Fibroblast of gingiva (primary cell): ENCODE measurements around the gene MICAL2.

ENCODE experiments used
- DNase-seq: peaks from one replicate; pipeline ENCODE4 v3.0.0-alpha.2; 2011; ENCODE audit warnings: low read depth

The MICAL2 gene

GRCh38 chr11:12170984-12171383 is 60.6 kb downstream of the MICAL2 start:
- DNase-seq = peak; percentile 90

DNA sequence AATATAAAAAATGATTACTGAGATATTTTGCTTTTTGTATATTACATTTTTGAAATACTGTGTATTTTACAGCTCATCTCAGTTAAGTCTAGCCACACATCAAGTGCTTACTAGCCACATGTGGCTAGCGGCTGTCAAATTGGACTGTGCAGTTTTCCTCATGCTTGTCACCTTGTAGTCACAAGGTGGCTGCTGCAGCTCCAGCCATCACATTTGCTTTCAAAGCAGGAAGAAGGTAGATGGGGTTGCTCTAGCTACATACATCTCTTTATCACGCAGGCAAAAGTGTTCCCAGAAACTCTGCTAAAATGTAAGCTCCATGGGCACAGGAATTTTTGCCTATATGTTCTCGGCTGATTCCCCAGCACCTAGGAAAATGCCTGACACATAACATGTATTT is 61.5 kb downstream of the MICAL2 start:
- DNase-seq = no peak

DNA sequence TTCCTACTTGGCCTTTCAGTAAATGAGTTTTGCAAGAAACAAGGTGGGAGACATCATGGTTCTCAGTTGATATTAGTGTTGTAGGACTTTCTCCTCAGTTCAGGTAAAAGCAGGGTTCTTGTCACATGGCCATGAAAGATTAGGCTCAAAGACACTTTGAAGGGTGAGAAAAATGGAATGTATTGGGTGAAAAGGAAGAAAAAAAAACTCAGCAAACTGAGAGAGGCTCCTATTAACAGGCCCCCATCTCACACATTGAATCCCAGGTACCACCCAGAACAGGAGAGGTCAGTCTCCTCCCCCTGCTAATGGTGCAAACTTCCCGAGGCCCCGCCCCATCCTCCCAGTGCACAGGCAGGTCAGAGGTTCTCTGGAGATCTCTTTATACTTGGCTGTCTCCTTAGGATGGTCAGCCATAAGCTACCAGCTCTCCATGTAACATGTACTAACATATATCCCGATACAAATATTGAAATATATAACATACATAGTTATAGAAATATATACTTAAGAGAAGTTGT is 62.2 kb downstream of the MICAL2 start:
- no peak for DNase-seq

DNA sequence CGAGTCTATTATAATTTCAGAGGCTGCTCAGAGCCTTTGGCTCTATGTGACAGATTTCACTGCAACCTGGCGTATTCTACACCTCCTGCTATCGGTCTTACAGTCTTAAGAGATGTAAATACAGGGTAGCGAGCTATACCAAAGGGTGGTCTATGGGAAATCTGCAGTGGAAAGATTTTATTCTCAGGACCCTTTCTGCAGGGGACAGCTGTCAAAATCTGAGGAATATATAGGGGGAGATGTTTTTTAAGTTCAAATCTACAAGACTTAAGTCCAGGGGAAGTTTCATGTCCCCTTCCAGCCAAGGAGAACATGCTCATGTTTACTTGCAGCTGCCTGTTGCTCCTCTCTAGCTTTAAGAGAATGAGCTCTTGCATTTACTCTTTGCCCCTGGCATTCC is 62.7 kb downstream of the MICAL2 start:
- no peak for DNase-seq

GRCh38 chr11:12174128-12174476 is 63.7 kb downstream of the MICAL2 start:
- no peak for DNase-seq

GRCh38 chr11:12174477-12175143 is 64.2 kb downstream of the MICAL2 start:
- DNase-seq = peak; percentile 77

DNA sequence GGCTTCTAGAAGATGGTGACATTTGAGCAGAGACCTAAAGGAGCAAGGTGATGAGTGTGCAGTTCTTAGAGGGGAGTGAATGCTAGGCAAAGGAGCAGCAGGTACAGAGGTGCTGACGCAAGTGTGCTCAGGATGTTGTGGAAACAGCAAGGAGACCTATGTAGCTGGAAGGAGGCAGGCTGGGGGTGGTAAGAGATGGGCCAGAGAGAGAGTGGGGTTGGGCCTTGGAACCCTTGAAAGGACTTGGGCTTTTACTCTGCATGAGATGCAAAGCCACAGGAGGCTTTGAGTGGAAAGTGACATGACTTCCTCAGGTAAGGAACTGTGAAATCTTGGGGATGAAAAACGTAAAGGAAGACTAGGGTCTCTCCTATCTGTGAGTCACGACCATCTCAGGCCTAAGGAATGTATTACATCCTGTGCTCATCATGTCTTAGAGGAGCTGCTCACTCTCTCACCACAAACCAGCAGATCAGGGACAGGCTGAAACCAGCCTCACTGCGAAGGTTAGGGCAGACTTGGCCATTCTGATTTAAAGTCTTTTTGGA is 65.4 kb downstream of the MICAL2 start:
- DNase-seq = peak; percentile 70

- DNase-seq = no peak
These were observed 66.0 kb downstream of the MICAL2 start for GRCh38 chr11:12176410-12176809.

- no peak for DNase-seq
These were observed 67.4 kb downstream of the MICAL2 start for GRCh38 chr11:12177739-12178338.

DNA sequence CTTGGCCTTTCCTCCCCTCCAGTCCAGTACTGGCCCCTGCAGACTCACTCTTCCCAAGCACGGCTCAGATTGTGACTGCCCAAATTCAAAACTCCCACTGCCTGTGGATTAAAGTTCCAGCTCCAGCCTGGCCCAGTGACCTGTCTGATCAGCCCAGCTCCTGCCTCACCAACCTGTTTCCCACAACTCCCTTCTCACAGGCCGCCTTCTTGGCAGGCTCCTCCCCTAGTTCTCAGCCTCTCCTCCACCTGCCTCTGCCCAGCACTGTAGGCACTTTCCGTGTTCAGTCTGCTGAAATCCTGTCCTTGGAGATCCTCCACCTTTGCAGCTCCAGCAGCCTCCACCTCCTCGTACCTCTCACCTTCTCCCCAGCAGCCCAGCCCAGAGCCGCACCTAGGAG is 68.6 kb downstream of the MICAL2 start:
- no peak for DNase-seq

DNA sequence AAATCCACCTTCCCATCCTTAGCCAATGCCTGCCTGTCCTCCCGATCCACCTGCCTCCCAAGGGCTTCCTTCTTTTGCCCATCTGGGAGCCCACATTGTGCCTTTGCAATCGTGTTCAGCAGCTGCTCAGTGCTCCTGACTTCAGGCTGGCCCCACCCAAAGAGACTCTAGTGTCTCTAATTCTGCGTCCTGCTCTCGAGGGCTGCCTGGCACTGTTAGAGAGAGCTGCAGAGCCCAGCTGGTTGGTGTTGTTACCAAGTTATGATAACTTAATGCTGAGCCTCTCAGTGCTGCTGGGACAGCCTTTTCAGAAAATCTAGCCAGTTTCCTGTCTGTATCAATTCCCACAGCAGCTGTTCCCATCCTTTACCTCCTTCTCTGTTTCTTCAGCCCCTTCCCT is 69.1 kb downstream of the MICAL2 start:
- no peak for DNase-seq

- DNase-seq = no peak
These were observed 70.1 kb downstream of the MICAL2 start for GRCh38 chr11:12180257-12181205.

- DNase-seq = no peak
These were observed 71.9 kb downstream of the MICAL2 start for GRCh38 chr11:12182302-12182675.

DNA sequence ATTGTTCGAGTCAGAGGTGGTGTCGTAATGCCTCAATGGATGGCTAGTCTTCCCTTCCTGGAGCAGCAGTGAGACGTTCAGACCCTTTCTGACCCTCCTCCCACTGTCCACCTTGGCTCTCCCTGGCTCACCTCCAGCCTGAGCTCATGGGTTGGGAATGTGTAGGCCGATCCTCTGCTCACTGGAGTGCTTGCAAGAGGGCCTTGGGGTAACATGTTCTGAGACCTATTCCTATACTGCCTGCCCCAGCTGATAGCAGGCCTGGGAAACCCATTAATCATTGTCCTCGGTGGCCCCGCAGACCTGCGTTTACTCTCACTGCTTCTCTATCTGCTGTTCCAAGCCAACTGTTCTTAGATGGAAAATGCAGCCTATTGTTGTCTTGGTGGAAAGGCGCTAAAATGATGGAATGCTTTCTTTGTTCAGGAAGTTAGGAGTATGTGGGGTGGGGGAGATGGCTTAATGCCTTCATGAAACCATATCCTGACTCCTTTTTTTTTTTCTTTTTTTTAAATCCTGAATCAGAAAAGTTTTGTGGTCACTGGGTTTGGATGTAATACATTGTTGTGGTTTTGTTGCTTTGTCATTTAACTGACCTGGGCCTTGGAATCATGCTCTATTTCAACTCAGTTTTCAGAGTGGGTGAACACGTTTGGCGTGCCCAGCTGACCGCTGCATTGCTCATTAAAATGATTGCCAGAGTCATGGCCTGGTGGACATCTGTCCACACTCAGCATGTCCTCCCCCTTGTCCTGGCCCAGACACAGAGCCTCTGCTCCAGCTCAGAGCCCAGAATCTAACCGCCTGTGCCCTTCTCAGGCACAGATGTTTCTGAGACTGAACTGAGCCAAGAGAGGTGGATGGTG is 72.5 kb downstream of the MICAL2 start:
- peak; percentile 96 for DNase-seq

GRCh38 chr11:12183827-12184620 is 73.6 kb downstream of the MICAL2 start:
- no peak for DNase-seq

DNA sequence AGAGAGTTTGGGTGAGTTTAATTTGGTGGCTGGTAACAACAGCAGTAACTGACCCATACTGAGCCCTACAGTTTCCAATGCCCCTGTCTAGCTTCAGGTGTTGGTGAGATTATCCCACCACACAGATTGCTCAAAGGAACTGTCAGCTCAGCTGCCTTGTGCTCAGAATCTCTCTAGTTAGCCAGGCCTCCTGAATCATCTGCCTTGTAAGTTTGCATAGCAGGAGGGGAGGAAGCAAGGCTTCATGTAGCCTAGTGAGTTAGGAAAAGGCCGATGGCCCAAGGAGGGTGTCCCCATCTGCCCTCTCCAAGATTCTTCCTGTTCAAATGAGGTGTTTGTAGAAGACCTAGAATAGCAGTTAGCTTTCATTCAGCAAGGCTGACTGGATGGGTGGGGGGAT is 74.3 kb downstream of the MICAL2 start:
- no peak for DNase-seq

- no peak for DNase-seq
These were observed 74.8 kb downstream of the MICAL2 start for GRCh38 chr11:12185106-12185690.

- DNase-seq = peak; percentile 23
These were observed 75.5 kb downstream of the MICAL2 start for GRCh38 chr11:12185914-12186313.

- DNase-seq = no peak
These were observed 76.3 kb downstream of the MICAL2 start for GRCh38 chr11:12186701-12187100.

DNA sequence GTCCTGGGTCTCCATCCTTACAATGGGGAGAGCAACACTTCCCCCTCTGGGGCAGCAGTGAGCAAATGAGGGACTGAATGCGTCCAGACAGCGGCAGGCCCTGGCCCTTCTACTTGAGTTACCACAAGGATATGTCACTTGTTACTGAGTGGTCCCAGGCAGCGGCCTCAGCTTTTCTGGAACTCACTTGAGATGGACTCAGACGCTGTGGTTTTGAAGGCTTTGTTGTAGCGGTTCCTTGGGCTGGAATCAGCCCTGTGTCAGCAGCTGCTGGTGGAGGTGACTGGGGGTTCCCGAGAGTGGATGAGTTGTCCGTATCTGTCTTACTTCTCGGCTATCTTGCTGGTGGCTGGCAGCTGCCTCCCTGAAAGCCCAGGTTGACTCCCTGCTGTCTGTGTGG is 77.0 kb downstream of the MICAL2 start:
- no peak for DNase-seq
